C4-2B (cell line): ENCODE measurements around the gene WFIKKN1.

Source experiments
- H3K27ac ChIP-seq: fragments of 450-650 bp; 2 replicates; pipeline ENCODE4 v1.5.1; 2017
- ZFX ChIP-seq: fragments of 450-650 bp; IDR thresholded peaks from 2 replicates; pipeline ENCODE4 v1.6.1; 2017
- TF ChIP-seq, protein P1 (sequence below): fragments of 450-650 bp; conservative IDR thresholded peaks from 2 replicates; pipeline ENCODE4 v1.5.1; 2017; ENCODE audit warnings: mild to moderate bottlenecking

The WFIKKN1 gene, protein sequence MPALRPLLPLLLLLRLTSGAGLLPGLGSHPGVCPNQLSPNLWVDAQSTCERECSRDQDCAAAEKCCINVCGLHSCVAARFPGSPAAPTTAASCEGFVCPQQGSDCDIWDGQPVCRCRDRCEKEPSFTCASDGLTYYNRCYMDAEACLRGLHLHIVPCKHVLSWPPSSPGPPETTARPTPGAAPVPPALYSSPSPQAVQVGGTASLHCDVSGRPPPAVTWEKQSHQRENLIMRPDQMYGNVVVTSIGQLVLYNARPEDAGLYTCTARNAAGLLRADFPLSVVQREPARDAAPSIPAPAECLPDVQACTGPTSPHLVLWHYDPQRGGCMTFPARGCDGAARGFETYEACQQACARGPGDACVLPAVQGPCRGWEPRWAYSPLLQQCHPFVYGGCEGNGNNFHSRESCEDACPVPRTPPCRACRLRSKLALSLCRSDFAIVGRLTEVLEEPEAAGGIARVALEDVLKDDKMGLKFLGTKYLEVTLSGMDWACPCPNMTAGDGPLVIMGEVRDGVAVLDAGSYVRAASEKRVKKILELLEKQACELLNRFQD

DNA sequence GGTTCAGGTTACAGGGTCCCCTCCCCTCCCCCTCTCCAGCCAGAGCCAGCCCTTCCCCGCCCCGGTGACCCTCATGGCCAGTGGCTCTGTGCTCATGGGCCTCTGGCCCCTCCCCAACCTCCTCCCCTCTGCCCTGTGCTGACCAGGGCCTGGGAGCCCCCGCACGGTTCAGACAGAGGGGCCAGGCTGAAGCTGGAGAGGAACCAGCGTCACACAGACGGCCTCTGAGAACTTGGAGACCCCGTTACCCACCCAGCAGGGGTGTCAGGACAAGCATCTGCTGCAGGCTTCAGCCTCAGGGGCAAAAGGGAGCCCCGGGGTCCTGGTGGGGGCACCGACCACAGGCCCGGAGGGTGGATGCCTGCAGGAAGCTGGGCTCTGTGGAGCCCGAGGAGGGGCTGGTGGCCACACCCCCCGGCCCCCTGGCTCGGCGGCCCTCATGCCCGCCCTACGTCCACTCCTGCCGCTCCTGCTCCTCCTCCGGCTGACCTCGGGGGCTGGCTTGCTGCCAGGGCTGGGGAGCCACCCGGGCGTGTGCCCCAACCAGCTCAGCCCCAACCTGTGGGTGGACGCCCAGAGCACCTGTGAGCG is at the start of gene WFIKKN1:
WFIKKN1 (plus strand) TSS at position 171 of the 591 bp plus-strand sequence; CDS start at position 440, 269 bp downstream.
- H3K27ac ChIP-seq = no peak within 1 kb of the TSS
- TF ChIP-seq, protein P1, sequence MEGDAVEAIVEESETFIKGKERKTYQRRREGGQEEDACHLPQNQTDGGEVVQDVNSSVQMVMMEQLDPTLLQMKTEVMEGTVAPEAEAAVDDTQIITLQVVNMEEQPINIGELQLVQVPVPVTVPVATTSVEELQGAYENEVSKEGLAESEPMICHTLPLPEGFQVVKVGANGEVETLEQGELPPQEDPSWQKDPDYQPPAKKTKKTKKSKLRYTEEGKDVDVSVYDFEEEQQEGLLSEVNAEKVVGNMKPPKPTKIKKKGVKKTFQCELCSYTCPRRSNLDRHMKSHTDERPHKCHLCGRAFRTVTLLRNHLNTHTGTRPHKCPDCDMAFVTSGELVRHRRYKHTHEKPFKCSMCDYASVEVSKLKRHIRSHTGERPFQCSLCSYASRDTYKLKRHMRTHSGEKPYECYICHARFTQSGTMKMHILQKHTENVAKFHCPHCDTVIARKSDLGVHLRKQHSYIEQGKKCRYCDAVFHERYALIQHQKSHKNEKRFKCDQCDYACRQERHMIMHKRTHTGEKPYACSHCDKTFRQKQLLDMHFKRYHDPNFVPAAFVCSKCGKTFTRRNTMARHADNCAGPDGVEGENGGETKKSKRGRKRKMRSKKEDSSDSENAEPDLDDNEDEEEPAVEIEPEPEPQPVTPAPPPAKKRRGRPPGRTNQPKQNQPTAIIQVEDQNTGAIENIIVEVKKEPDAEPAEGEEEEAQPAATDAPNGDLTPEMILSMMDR = no peak
- TF ChIP-seq ZFX = no peak

DNA sequence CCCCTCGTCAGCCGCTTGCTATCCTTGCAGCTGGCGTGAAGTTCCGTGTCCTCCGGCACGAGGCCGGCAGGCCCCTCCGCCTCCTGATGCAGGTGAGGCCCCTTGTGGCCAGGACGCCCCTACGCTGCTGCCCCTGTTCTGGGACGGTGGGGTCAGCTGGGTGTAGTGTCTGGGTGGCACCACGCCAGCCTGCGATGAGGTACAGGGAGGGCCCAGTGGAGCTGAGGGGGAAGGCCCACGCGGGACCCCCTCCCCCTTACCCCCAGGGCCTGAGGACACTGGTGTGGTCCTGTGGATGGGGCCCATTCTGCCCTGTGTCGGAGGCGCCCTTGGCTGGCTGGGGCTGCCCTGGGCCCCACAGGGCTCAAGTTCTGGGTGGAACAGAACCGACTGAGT is 48.6 kb upstream of the WFIKKN1 start:
- no peak overlapping the region for H3K27ac ChIP-seq
- no peak for TF ChIP-seq ZFX
- TF ChIP-seq, protein P1 = no peak

DNA sequence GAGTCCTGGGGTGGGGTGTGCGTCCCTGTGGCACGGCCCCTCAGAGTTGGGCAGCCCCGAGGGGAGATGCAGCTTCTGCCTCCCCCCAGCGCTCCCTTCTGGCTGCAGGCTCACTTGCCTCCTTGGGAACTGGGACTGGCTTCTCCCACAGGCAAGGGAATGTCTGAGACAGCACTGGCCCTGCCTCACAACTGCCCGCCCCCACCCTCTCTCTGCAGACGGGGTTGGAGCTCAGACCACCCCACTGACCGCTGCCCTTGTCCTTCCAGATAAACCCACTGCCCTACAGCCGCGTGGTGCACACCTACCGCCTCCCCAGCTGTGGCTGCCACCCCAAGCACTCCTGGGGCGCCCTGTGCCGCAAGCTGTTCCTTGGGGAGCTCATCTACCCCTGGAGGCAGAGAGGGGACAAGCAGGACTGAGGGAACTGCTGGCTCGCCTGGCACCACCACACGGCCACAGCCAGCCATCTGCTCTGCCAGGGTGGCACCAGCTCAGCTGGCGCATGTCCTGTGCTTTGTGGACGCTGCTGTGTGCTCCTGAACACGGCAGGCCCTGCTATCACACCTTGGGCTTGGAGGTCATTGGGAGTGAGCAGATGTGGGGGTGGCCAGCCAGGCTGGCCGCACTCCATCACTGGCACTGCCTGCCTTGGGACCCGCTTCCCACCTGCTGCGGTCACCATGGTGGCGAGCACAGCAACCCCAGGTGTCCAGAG is 48.0 kb upstream of the WFIKKN1 start:
- H3K27ac ChIP-seq = peak overlapping the region; percentile 8; the same call in 1 of the 2 replicates
- TF ChIP-seq ZFX = no peak
- TF ChIP-seq, protein P1 = no peak

DNA sequence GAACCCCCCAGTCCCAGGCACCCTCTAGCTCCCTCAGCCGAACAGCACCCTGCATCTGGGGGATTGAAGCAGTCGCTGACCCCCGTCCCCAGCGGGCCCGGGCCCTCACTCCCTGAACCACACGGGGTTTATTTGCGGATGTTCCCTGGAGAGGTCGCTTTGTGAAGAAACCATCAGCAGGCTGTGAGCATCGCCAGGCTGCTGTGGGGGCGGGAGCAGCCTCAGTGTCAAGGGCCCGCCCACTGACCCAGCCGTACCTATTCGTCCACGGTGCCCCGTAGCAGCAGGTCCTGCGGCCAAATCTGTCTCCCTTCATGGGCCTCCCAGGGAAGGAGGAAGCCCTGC is 47.3 kb upstream of the WFIKKN1 start:
- TF ChIP-seq, protein P1 = no peak
- no peak for TF ChIP-seq ZFX

DNA sequence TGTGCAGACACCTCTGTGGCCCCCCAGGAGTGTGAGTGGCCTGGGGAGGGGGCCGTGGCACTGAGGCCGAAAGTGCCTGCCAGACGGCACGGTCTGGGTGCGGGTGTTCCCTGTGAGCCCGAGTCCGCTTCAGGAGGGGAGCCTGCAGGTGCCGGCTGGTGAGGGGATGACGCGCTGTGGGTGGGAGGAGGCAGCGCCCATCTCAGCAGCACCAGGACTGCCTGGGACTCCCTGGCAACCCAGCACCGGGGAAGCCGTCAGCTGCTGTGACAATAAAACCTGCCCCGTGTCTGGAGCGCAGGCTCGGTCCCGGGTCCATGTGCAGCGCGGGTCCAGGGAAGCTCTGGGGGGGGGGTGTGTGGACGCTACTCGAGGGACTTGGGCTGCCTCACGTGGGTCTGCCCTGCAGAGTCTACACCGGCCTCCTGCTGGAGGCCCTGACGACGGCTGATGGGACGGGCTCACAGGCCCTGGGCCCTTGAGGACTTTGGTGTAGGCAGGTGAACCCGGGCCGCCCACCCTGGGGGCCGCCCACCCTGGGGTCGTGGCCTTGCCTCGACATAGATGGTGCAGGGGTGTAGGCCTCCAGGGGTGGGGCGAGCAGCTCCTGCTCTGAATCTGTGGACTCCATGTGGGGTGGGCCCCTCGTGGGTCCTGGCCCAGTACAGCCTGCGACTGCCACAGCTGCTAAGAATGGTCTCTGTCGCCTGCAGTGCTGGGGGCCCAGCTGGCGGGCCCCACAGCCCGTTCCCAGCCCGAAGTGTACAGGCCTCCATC is 46.8 kb upstream of the WFIKKN1 start:
- H3K27ac ChIP-seq = no peak overlapping the region
- no peak for TF ChIP-seq ZFX
- TF ChIP-seq, protein P1 = no peak

More for the DNA sequence above, 47.3 kb upstream of the WFIKKN1 start:
- no peak overlapping the region for H3K27ac ChIP-seq

DNA sequence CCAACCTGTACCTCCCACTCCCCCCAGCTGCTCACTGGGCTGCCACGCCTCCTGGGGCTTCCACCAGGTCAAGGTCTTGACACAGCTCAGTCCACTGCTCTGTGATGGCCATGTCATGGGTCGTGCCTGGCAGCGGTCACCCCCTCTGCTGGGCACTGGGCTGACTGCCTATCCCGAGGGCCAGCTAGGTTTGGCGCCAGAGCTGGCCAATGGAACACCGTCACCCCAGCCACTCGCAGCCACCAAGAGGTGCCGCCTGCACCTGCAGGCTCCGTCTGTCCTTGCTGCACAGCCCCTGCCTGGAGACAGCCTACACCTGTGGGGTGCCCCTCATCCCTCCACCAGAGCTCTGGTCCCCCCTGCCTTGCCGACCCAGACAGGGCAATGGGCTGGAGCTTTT is 45.4 kb upstream of the WFIKKN1 start:
- H3K27ac ChIP-seq = no peak overlapping the region
- no peak for TF ChIP-seq ZFX
- TF ChIP-seq, protein P1 = no peak; the same call in 1 of the 2 replicates
